Measurements from ENCODE around the gene APBA1.

DNA sequence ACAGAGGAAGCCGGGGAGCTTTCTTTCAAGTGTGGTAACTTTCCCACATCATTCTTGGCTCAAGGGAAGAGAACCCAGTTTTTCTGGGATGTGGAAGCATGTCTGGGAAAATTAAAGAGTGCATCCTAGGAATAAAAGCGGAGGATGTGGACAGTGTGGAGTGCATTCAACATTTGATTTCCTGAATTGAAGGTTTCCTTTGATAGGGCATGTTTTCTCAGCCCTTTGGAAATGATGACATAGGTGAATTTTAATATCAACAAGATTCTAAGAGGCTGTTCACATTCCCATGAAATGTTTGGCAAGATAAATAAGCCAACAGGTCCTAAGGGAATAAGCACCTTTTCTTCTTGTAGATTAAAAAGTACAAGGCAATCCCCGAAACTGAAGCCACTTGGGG, 283.6 kb downstream of the APBA1 start:
- TF ChIP-seq CTCF (IDR thresholded peaks at IDR 0.05; ENCODE audit: insufficient read depth, low read length, poor library complexity, severe bottlenecking) (no peak), EZH2phosphoT487 (conservative IDR thresholded peaks at IDR 0.05; ENCODE audit: low read length) (no peak)

All from SU-DHL-6 (cell line).